Astrocyte (in vitro differentiated cells and primary cell): ENCODE results near the gene RBM42.

Source experiments
- EZH2 ChIP-seq: IDR thresholded peaks from 2 replicates; pipeline ENCODE4 v1.6.1; 2012; ENCODE audit warnings: mild to moderate bottlenecking, low read length, inconsistent platforms; ENCODE audit not compliant: insufficient read depth
- TF ChIP-seq, protein P1 (sequence below): IDR thresholded peaks from 2 replicates; pipeline ENCODE4 v1.5.1; 2011; ENCODE audit warnings: low read depth, mild to moderate bottlenecking, inconsistent platforms, low read length, moderate library complexity; ENCODE audit not compliant: insufficient read depth

DNA sequence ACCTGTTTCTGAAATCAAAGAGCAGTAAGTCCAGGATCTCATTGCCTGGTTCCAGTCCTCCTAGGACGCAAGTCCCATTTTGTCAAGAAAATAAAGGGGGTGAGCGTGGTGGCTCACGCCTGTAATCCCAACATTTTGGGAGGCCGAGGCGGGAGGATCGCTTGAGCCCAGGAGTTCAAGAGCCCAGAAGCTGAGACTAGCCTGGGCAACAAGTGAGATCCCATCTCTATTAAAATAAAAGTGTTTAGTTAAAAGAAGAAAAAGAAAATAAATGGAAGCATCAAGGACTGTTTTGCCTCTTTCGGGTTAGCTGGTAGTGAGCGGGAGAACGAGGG is 16.6 kb upstream of the RBM42 start:
- TF ChIP-seq, protein P1, sequence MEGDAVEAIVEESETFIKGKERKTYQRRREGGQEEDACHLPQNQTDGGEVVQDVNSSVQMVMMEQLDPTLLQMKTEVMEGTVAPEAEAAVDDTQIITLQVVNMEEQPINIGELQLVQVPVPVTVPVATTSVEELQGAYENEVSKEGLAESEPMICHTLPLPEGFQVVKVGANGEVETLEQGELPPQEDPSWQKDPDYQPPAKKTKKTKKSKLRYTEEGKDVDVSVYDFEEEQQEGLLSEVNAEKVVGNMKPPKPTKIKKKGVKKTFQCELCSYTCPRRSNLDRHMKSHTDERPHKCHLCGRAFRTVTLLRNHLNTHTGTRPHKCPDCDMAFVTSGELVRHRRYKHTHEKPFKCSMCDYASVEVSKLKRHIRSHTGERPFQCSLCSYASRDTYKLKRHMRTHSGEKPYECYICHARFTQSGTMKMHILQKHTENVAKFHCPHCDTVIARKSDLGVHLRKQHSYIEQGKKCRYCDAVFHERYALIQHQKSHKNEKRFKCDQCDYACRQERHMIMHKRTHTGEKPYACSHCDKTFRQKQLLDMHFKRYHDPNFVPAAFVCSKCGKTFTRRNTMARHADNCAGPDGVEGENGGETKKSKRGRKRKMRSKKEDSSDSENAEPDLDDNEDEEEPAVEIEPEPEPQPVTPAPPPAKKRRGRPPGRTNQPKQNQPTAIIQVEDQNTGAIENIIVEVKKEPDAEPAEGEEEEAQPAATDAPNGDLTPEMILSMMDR = no peak
- TF ChIP-seq EZH2 = no peak
